HCT116 (cell line): ENCODE measurements around the gene CACNA1E.

ENCODE experiments used
- CTCF ChIP-seq, 3 experiments: fragments of 200-600 bp in 1 of 3; sonication (generic) in 1 of 3; IDR thresholded peaks in 2 of 3; conservative IDR thresholded peaks in 1 of 3; 2 replicates each; pipeline ENCODE4 v1.5.1; 2012 to 2017; ENCODE audit warnings: low read depth in 2 of 3, low read length in 2 of 3, antibody characterized with exemption in 1 of 3, borderline replicate concordance in 1 of 3, control low read depth in 1 of 3, mild to moderate bottlenecking in 1 of 3, mixed read lengths in 1 of 3, mixed run types in 1 of 3, moderate library complexity in 1 of 3; ENCODE audit not compliant: insufficient read depth in 1 of 3
- EZH2 ChIP-seq: fragments of 200-600 bp; sonication (generic); IDR thresholded peaks from 2 replicates; pipeline ENCODE4 v1.6.1; 2017; ENCODE audit warnings: antibody characterized with exemption, mixed run types

- no peak for TF ChIP-seq CTCF (IDR thresholded peaks at IDR 0.05 in 2 of 3, conservative IDR thresholded peaks at IDR 0.05 in 1 of 3; ENCODE audit: borderline replicate concordance in 1 of 3, insufficient read depth in 1 of 3, low read depth in 2 of 3, low read length in 2 of 3)
- TF ChIP-seq EZH2: no peak
These were observed 31.3 kb downstream of the CACNA1E start for GRCh38 chr1:181514298-181515290.
